GM19468 (cell line): ENCODE data around the gene CDKN2AIPNL.
"Not testable (repeated sequence)": the region's sequence is repeated elsewhere in the genome, so short reads cannot be mapped to it uniquely, and the experiment has no call there.

Experiments used
- ATAC-seq: cut with Tn5 transposase; IDR thresholded peaks from one replicate; pipeline ENCODE4 v1.9.1; 2021; ENCODE audit warnings: mild to moderate bottlenecking, moderate library complexity, moderate number of reproducible peaks; ENCODE audit not compliant: unreplicated experiment; ENCODE audit errors: extremely low read depth

The CDKN2AIPNL gene

DNA sequence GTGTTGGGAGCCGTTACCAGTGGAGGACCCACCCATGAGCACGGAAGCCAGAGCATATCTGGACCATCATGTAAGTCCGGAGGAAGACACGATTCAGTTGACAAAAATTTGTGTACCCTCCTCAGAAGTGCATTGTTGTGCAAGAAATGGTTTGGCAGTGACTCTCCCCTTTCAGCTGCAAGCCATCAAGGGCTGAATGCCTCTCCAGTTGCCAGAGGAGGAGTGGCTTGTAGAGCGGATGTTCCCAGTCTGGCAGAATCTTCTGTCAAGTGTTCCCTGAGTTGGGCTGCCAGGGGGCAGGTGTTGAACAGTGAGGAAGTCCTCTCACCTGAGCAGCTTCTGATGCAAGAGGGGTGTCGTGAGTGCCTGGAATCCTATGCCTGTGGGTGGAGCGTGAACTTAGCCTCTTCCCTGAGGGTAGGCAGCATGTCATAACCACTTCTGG is 27.6 kb upstream of the CDKN2AIPNL start:
- no peak for ATAC-seq

DNA sequence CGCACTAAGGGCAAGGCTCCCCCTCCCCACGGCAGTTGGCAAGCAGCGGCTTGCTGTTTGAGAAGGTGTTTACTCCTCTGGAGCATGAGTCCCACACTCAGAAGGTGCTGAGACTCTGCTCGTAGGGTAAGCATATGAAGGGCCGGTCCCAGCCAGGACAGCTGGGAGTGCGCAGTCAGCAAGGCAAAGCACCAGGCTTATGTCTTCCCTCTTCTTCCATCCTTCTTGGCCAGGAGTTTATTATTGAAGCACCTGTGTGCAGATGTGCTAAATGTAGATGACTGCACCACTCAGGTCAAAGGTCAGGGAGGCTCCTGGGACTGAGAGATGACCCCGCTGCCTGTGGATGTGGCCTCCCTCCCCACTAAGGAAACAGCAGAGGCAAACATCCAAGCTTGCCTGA is 27.0 kb upstream of the CDKN2AIPNL start:
- no peak for ATAC-seq

DNA sequence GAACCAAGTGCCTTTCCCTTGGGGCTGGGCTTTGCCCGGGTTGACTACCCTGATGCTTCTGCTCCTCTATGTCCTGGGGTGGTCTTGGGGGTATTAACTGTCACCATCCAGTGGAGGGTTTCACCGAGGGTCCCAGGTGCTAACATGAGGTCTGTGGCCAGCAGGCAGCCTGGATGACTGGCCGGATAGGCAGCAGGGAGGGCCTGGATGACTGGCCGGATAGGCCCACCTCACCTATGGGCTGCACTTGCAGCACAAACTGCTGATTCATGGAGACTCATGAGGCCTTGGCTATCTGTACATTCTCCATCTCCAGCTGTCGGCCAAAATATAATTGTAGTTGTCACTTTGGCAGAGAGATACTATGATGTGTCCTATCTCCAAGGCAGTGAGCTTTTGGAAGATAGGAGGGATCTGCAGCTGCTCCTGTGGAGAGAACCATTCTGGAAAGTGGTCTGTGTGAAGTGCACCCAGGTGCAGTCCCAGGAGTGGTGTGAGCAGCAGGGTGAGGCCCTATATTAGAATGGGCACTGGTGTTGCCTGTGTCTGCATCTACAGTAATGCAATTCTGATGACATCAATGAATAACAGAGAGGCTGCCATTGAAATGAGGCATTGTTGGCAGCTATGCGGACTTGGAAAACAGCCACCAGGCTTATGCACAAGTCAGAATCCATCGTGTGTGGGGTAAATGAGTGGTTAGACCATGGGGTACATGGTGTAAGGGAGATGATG is 26.3 kb upstream of the CDKN2AIPNL start:
- no peak for ATAC-seq

DNA sequence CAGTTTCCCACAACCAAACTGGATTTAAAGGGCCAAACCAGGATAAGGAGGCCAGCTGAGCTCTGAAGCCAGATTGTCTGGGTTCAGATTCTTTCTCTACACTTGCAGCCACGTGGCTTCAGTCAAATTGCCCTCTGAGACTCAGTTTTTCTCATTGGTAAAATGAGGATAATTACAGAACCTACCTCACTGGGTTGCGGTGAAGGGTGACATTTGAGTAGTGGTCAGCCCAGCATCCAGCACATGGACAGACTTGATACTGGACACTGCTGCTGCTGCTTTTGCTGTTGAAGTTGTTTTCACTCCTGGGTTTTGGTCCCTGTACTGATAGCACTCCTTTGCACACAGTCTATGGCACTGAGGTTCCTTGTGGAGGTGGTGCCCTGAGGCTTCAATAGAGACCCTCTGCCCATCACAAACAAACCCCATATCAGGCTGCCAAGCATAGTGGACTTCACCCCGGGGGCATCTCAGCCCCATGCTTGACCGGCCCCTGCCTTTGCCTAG is 25.7 kb upstream of the CDKN2AIPNL start:
- no peak for ATAC-seq

DNA sequence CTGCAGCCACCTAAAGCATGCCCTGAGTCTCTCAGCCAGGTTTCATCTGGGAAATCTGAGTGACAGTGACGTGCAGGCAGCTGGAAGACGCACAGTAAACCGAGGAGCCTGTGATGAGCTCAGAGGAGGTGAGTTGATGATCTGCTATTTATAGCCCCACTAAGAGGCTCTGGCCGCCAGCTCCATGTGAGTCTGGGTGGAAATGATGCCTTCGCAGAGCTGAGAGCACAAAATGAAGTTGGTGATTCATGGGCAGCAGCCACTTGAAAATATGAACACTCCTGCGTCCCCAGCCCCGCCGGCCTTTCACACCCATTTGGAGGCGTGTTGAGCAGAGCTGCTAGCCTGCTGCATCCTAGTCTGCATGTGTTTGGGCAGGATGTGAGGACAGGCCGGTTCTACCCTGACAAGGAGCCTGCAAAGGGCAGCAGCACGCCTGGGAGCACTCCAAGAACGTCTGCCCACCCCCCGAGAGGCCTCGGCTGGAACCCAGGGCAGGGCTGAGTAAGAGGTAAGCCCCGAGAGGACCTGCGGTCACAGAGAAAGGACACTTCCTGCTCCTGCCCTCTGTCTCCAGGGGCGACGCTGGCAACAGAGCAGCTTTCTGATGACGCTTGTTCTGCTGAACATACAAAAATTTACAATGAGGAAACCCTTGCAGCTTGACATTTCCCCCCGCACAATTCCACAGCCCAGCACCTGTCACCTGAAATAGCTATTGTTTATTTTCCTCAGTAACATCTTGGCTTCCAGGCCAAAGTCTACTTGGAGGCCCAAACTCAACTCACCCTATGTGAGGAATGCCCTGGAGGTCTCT is 25.1 kb upstream of the CDKN2AIPNL start:
- ATAC-seq, result peak; percentile 61

DNA sequence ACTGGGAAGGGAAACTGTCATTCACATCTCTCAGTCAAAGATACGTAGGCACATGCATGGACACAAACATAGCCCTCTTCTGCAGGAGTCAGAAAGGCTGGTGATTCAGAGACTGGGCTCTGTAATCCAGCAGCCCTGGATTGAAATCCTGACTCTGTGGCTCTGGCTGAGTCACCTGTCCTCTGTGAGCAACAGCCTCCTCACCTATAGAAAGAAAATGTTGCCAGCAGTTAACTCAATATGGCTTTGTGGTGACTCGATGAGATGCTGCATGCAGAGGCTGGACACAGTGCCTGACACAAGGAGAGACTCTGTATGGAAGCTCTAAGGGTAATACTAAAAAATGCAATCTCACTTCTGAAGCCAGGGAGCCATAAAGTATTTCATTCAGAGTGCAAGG is 23.9 kb upstream of the CDKN2AIPNL start:
- no peak for ATAC-seq

DNA sequence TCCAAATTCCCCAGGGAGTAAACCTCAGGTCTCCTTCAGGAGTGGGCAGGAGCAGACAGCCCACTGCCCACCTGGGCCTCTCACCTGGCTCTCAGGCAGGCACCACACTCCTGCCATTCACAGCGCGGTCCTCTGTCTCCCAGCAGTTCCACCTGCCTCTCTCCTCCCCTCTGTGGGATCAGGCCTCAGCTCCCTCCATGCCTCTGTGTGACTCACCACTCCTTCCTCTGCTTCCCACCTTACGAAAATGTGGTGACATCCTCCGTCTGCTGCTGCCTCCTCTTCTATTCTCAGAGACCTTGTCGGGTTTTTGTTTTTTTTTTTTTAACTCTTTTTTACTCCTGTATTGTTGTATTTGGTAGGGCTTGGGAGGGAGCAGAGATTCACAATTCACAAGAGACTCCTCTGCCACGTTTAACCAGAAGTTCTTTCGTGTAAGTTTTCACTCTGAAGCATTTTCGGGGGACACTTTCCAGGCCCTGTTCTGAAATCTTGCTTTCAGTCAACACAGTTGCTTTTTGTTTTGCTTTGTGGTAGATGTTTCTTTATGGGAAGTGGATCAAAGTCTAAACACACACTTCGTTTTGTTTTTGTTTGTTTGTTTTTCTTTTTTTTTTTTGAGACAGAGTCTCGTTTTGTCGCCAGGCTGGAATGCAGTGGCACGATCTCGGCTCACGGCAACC is 21.1 kb upstream of the CDKN2AIPNL start:
- ATAC-seq, result no peak

DNA sequence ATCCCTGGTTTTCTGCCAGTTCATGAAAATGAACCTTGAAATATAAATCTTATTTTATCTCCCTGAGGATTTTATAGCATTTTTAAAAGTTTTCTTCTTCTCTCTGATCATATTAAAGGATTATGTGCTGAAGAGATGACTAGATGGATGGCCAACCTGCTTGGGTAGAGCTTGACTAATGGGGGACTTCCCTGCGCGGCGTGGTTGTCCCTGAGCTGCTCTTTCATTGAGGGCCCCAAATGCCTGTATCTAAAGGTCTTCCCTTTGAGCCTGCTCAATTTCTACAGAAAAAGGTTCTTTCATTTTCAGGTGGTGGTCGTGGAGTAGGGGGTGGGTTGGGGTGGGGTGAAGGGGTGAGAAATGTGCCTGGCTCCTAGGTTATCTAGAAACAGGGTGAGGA is 20.5 kb upstream of the CDKN2AIPNL start:
- ATAC-seq, result no peak

DNA sequence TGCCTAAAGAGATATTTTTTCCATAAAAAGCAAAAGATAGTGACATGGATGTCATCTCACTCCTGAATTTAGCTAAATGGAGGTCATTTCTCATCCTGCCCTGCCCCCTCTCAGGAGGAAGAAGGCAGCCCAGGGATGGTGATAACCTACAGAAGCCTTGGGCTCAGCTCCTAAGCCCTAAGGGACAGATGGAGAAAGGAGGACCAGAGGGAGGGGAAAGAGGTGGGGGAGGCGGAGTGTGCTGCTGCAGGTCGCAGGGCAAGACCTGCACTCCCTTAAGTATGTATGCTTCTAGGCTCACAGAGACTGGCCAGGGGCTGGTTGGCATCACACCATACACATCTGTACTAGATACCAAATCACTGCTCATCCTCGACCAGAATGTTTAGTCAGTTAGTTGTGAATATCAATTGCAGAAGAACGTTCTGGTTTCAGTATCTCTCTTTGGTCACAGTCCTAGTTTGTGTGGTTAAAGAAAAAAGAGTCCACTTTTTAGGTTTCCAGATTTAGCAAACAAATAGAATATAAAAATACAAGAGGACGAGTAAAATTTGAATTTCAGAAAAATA is 18.4 kb upstream of the CDKN2AIPNL start:
- ATAC-seq, result no peak

DNA sequence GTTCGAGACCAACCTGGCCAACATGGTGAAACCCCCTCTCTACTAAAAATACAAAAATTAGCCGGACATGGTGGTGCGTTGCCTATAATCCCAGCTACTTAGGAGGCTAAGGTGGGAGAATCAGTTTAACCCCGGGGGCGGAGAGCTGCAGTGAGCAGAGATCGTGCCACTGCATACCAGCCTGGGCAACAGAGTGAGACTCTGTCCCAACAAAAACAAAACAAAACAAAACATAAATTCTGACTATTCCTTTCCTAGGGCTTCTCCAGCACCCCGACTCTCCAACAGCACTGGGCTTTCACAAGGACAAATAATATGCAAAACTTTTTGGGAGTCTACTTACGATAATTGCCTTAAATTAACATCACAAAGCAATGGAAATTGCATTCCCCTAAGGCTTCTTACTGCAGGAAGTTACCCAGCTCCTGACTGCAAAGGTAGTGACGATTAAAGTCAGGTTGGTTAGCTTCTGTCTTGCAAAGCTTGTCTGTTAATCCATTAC is 15.9 kb upstream of the CDKN2AIPNL start:
- ATAC-seq, result no peak

DNA sequence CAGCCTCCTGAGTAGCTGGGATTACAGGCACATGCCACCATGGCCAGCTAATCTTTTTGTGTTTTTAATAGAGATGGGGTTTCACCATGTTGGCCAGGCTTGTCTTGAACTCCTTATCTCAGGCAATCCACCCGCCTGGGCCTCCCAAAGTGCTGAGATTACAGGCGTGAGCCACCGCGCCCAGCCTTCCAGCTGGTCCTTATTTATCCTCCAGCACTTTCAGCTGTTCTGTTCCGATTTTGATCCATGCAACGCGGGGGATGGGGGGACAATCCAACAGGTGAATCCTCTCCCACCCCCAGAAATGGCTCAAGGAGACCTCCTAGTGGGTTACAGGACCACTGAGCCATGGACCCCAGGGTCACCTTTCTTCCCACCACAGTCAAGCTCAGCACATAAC is 14.7 kb upstream of the CDKN2AIPNL start:
- ATAC-seq, result no peak

DNA sequence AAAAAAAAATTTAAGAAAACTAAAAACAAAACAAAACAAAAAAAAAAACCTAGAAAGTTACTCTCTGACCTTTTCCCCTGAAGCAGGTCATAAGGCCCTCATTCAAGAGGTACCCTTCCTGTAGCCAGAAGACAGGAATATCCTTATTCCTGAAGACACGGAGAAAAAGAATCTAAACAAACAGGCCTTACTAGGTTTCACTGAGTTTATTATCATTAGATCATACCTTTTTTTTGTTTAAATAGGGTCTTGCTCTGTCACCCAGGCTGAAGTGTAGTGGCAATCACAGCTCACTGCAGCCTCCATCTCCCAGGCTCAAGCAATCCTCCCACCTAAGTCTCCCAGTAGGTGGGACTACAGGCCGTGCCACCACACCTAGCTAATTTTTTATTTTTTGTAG is 11.7 kb upstream of the CDKN2AIPNL start:
- ATAC-seq, result no peak

DNA sequence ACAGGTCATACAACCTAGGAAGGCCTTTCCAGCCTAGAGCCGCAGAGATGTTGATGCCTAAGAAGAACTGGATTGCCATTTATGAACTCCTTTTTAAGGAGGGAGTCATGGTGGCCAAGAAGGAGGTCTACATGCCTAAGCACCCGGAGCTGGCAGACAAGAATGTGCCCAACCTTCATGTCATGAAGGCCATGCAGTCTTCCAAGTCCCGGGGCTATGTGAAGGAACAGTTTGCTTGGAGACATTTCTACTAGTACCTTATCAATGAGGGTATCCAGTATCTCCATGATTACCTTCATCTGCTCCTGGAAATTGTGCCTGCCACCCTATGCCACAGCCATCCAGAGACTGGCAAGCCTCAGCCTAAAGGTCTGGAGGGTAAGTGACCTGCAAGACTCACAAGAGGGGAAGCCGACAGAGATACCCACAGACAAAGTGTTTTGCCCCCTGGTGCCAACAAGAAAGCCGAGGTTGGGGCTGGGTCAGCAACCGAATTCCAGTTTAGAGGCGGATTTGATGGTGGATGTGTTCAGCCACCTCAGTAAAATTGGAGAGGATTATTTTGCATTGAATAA is 11.2 kb upstream of the CDKN2AIPNL start:
- ATAC-seq, result no peak

DNA sequence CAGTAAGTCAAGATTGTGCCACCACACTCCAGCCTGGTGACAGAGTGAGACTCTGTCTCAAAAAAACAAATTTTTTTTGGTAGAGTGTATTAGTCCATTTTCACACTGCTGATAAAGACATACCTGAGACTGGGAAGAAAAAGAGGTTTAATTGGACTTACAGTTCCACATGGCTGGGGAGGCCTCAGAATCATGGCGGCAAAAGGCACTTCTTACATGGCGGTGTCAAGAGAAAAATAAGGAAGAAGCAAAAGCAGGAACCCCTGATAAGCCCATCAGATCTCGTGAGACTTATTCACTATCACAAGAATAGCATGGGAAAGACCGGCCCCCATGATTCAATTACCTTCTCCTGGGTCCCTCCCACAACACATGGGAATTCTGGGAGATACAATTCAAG is 9.4 kb upstream of the CDKN2AIPNL start:
- ATAC-seq, result not testable (repeated sequence)

DNA sequence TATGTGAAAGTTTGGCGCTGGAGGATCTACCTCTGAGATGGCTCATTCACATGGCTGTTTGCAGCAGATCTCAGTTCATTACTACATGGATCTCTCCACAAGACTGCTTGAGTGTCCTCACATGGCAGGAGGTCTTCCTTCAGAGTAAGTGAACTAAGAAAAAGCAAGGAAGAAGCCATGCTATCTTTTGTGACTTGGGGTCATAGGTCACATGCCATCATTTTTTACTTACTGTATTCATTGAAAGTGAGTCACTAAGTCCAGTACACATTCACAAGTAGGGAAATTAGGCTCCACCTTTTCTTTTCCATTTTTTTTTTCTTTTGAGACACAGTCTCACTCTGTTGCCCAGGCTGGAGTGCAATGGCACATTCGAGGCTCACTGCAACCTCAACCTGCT is 8.7 kb upstream of the CDKN2AIPNL start:
- no peak for ATAC-seq

DNA sequence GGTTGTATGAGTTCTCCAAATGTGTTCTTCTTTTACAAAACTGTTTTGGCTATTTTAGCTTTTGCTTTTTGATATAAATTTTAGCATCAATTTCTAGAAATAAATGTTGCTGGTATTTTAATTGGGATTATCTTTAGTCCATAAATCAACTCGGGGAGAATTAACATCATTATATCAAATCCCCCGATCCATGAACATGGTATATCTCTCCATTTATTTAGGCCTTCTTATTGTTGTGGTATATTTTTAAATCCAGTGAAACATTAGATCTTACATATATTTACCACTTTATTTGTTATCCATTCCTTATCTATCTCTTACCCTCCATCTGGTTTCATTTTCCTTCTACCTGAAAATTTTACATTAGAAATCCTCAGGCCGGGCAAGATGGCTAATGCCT is 7.3 kb upstream of the CDKN2AIPNL start:
- ATAC-seq, result no peak

DNA sequence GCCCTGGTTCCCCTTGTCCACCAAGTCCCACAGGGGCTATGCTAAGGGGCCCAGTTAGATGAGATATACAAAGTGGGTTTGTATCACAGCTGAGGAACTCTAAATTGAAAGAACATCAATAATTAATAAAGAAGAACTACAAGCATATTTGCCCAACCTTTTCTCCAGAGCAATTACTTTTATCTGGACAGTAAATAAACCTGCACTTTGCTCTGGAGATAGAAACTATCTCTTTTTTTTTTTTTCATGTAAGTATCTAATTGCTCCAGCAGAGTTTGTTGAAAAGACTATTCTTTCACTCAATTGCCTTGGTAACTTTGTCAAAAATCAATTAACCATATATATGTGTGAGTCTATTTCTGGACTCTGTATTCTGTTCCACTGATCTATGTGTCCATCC is 6.0 kb upstream of the CDKN2AIPNL start:
- no peak for ATAC-seq

DNA sequence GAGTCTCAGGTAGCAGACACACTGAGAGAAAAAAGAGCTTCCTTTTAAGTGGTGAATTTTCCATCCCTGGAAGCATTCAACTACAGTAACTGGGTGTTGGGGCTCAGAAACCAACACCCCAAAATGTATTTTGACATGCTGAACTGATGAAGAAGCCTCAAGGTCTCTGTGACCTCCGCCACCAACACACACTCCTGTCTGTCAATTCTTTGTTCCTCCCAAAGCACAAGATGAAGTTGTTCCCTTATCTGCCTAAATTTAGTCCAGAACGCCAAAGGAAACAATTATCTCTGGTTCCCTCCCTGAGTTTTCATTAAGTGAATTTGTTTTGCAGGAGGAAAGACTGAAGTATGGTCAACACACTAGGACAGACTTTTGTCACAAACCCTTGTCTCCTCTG is 1.4 kb upstream of the CDKN2AIPNL start:
- no peak for ATAC-seq

DNA sequence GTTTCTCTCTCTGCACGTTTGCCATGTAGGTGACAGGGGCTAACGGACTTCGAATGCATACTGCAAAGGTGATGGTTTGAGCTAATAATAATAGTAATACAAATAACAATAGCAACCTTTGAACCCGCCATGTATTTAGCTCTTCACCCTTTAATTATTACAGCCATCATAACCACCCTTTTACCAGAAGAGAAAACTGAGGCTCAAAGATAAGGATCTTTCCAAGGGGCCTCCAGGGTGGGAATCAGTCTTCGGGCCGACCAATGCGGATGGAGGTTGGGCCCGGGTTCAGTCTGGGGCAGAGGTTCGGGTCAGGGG is 494 bp downstream of the CDKN2AIPNL start:
- ATAC-seq, result no peak

DNA sequence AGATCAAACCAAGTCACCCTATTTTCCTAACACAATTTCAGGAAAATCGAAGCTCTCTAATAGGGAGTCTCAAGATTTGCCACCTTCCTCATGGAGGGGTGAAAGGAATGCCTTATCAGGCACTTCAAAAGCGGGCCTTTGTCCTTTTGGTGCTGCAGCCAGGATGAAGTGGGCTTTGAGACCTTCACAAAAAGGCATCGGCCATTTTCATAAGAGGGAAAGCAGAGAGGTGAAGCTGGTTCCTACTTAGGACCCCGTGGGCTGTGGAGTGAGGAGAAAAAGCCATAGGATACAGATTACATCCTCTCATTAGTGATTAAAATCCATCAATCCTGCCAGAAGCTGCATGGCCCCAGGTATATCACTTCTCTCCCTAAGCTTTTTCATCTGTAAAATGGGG is 859 bp downstream of the CDKN2AIPNL start:
- ATAC-seq, result no peak
